Muscle layer of duodenum (tissue), 2 donors: ENCODE measurements around the gene UST.
"Not testable (repeated sequence)": the region's sequence is repeated elsewhere in the genome, so short reads cannot be mapped to it uniquely, and the experiment has no call there.

ENCODE experiments used
- H3K27ac ChIP-seq: one replicate; pipeline ENCODE4 v1.7.0; 2013; ENCODE audit warnings: mild to moderate bottlenecking, low read length
- H3K27me3 ChIP-seq: one replicate; pipeline ENCODE4 v1.7.0; 2013; ENCODE audit warnings: low read depth, mild to moderate bottlenecking, control low read depth, low read length
- H3K36me3 ChIP-seq, 2 donors: one replicate each; pipeline ENCODE4 v1.7.0; 2013; ENCODE audit warnings: low read length in 2 of 2, control low read depth in 1 of 2, mild to moderate bottlenecking in 1 of 2; ENCODE audit not compliant: insufficient read depth in 2 of 2, control insufficient read depth in 1 of 2
- H3K4me1 ChIP-seq, 2 donors: one replicate each; pipeline ENCODE4 v1.7.0; 2013; ENCODE audit warnings: low read length in 2 of 2, mild to moderate bottlenecking in 2 of 2, control low read depth in 1 of 2, moderate library complexity in 1 of 2; ENCODE audit not compliant: insufficient read depth in 2 of 2, control insufficient read depth in 1 of 2
- H3K4me3 ChIP-seq, 2 donors: one replicate each; pipeline ENCODE4 v1.7.0; 2013; ENCODE audit warnings: low read length in 2 of 2, low read depth in 1 of 2, mild to moderate bottlenecking in 1 of 2
- H3K9me3 ChIP-seq, 2 donors: one replicate each; pipeline ENCODE4 v1.7.0; 2013; ENCODE audit warnings: low read length in 2 of 2, control low read depth in 1 of 2, mild to moderate bottlenecking in 1 of 2; ENCODE audit not compliant: control insufficient read depth in 1 of 2
- donor health status: healthy.

The UST gene

DNA sequence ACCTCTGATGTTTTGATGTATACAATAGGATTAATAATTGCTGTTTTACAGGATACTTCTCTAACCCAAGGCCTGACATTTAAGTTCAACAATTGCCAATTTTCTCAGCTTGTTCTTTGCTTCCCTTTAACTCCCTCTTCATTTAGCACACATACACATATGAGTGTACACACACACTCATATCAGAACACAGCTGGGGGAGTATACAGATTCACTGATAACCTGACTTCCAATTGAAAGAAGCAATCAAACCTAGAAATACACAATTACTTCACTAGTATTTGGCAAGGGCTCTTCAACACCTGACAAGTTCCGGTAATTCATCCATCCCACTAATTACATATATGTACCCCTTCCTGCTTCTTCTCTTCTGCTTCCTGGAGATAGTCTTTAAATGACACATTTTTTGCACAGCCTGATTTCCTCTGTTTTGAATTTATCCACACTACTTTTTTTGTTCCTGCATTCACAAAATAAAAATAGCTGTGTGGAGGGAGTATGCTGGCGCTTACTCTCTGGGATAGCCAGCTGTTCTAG is 11.2 kb downstream of the UST start:
- Histone ChIP-seq H3K27ac (no peak overlapping the region), H3K4me3 (no peak overlapping the region), H3K9me3 (no peaks in the 10 kb centered on the region), H3K27me3 (no peaks in the 10 kb centered on the region), H3K4me1 (peaks cover 10 to 24% of the 10 kb centered on the region in 2 donors), H3K36me3 (no peaks in the 10 kb centered on the region)

DNA sequence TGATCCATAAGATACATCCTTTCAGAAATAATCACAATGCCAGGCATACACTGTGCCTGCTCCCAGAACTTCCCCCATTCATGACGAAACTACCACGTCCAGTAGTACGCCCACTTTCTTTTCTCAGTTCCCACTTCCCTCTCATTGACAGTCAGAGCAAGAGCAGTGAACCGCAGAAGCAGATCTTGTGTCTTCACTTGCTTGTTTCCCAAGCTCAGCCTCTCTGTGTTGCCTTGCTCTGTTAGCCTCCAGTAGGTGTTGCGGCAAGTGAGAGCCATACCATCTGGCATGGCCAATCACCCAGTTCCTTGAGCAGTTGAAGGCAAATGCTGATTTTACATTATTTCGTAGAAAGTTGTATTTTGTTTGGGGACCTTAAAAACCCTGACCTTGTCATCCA is 11.7 kb downstream of the UST start:
- no peaks in the 10 kb centered on the region for H3K9me3 ChIP-seq
- peaks cover 10 to 24% of the 10 kb centered on the region in 2 donors for H3K4me1 ChIP-seq
- H3K36me3 ChIP-seq: no peaks in the 10 kb centered on the region
- H3K27me3 ChIP-seq: no peaks in the 10 kb centered on the region
- no peak overlapping the region for H3K27ac ChIP-seq
- H3K4me3 ChIP-seq: no peak overlapping the region

GRCh38 chr6:148760258-148760534 is 13.4 kb downstream of the UST start:
- Histone ChIP-seq H3K9me3 (no peaks in the 10 kb centered on the region), H3K36me3 (no peaks in the 10 kb centered on the region), H3K27me3 (no peaks in the 10 kb centered on the region), H3K27ac (peak overlapping the region; percentile 52), H3K4me1 (peaks cover 10 to 24% of the 10 kb centered on the region in 2 donors), H3K4me3 (no peak overlapping the region)

DNA sequence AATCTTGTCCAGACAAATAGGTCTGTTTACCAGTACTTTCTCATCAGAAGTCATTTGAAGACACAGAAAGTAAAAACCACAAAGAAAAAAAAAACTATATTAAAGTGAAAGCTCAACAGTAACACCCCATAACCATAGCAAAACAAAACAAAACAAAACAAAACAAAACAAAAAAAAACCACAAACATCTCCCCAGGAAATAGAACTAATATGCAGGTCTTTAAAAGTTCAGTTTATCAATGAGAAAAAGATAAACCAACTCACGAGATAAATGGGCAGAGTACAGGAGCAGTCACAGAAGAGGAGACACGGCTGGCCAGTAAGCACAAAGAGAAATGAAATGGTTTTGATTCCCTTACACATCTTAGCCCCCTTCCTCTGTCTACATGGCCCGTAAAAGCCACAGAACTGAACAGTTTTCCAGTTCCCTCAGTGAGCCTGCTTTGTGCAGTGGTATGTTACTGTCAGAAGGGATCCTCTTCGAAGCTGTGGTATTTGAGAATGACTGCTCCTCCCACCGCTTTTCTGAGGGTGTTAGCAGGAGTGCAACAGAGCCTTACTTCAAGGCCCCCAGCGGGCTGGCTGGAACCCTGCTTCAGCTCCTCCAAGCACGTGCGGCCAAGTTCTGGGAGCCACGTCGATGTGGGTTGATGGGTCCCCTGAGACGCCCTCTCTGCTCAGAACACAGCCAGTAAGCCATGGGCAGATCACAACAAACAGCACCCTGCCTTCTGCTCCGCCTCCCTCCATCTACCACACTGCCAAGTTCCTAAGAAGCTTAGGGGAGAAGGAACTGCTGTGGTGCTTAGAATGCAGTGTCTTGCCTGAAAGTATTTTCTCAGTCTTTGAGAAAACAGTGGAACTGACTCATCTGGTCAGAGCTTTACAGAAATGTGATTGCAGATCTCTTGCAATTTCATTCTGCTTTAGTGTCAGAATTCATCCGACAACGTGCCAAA is 14.0 kb downstream of the UST start:
- Histone ChIP-seq H3K27me3 (no peaks in the 10 kb centered on the region), H3K36me3 (no peaks in the 10 kb centered on the region), H3K9me3 (no peaks in the 10 kb centered on the region), H3K27ac (peak overlapping the region; percentile 52), H3K4me3 (peak overlapping the region; percentile 34 to 43), H3K4me1 (peaks cover 10 to 24% of the 10 kb centered on the region in 2 donors)

DNA sequence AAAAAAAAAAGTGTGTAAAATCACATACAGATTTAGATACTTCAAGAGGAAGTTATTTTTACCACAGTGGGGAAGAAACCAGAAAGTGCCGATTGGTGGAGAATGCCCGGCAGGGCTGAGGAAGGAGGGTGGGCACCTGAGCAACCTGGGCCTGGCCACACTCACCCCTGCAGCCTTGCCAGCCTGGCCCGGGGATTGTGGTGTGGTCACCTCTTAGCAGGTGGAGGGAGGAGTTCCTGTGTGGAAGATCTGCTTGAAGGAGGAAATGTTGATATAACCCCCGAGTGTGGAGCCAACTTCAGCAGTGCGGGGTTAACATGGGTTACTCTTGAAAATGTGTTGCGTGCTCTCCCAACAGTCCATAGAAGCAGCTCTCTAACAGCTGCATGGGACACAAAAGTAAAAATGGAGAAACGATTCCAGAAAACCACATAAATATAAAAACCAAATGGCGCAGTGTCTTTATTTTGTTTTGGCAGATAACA is 14.7 kb downstream of the UST start:
- peak overlapping the region; percentile 52 for H3K27ac ChIP-seq
- peaks cover 10 to 23% of the 10 kb centered on the region in 2 donors for H3K4me1 ChIP-seq
- no peaks in the 10 kb centered on the region for H3K9me3 ChIP-seq
- peak overlapping the region; percentile 34 to 43 for H3K4me3 ChIP-seq
- H3K27me3 ChIP-seq: no peaks in the 10 kb centered on the region
- H3K36me3 ChIP-seq: no peaks in the 10 kb centered on the region

GRCh38 chr6:148762231-148762630 is 15.4 kb downstream of the UST start:
- H3K36me3 ChIP-seq: no peaks in the 10 kb centered on the region
- peaks cover 10 to 19% of the 10 kb centered on the region in 2 donors for H3K4me1 ChIP-seq
- no peak overlapping the region for H3K4me3 ChIP-seq
- no peak overlapping the region for H3K27ac ChIP-seq
- H3K27me3 ChIP-seq: no peaks in the 10 kb centered on the region
- no peaks in the 10 kb centered on the region for H3K9me3 ChIP-seq

DNA sequence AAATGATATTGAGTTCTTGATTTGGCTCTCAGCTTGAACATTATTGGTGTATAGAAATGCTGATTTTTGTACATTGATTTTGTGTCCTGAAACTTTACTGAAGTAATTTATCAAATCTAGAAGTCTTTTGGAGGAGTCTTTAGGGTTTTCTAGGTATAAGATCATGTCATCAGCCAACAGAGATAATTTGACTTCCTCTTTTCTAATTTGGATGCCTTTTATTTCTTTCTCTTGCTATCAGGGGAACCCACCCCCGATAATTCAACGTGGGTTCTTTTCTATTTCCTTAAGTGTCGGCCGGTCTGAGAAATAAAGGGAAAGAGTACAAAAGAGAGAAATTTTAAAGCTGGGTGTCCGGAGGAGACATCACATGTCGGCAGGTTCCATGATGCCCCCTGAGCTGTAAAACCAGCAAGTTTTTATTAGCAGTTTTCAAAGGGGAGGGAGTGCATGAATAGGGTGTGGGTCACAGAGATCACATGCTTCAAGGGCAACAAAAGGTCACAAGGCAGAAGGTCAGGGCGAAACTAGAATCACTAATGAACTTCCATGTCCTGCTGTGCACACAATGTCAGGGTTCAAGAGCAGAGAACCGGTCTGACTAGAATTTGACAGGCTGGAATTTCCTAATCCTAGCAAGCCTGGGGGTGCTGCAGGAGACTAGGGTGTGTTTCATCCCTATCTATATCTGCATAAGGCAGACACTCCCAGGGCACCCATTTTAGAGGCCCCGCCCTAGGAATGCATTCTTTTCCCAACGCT is 17.6 kb downstream of the UST start:
- H3K27ac ChIP-seq, H3K27me3 ChIP-seq, H3K4me3 ChIP-seq, H3K9me3 ChIP-seq, H3K36me3 ChIP-seq: not testable (repeated sequence)
- H3K4me1 ChIP-seq: peaks cover 10 to 19% of the 10 kb centered on the region in 2 donors

DNA sequence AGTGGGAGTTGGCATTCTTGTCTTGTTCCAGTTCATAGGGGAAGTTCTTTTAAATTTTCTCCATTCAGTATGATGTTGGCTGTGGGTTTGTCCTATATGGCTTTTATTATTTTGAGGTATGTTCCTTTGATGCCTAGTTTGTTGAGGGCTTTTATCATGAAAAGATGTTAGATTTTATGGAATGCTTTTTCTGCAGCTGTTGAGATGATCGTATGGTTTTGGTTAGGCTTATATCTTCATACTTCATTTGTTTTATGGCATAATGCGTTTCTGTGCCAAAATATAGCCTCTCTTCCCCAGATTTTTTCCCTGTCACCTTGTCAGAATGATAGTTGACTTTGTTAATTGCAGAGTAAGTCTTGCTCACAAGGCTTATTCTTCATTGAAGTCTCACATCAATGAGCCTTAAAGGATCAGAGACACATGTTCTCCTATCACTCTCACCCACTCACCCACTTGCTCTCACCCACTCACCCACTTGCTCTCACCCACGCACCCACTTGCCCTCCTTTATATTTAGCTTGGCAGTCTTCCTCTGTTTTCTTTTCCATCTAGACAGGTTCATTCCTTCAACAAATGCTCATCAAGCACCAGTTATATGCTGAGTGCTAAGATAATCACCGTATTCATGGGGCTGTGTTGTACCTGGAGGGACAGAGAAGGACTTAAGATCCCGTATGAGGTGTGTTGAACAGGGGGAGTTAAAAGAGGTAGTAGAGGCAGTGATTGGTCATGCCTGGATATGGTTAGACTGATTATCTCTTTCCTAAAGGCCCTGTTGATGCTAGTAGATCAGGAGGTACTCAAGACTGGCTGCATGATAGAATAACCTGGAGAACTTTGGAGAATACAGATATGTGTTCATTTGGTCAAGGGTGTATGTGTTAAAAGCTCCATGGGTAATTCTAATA is 19.3 kb downstream of the UST start:
- peaks cover 6 to 23% of the 10 kb centered on the region in 2 donors for H3K4me1 ChIP-seq
- H3K27ac ChIP-seq: no peak overlapping the region
- no peaks in the 10 kb centered on the region for H3K36me3 ChIP-seq
- no peaks in the 10 kb centered on the region for H3K9me3 ChIP-seq
- H3K27me3 ChIP-seq: no peaks in the 10 kb centered on the region
- H3K4me3 ChIP-seq: no peak overlapping the region

- Histone ChIP-seq H3K36me3 (no peaks in the 10 kb centered on the region), H3K4me1 (peaks cover 0 to 11% of the 10 kb centered on the region in 2 donors), H3K4me3 (no peak overlapping the region), H3K27ac (no peak overlapping the region), H3K27me3 (no peaks in the 10 kb centered on the region), H3K9me3 (no peaks in the 10 kb centered on the region)
Observed at GRCh38 chr6:148768646-148769270, 21.9 kb downstream of the UST start.

DNA sequence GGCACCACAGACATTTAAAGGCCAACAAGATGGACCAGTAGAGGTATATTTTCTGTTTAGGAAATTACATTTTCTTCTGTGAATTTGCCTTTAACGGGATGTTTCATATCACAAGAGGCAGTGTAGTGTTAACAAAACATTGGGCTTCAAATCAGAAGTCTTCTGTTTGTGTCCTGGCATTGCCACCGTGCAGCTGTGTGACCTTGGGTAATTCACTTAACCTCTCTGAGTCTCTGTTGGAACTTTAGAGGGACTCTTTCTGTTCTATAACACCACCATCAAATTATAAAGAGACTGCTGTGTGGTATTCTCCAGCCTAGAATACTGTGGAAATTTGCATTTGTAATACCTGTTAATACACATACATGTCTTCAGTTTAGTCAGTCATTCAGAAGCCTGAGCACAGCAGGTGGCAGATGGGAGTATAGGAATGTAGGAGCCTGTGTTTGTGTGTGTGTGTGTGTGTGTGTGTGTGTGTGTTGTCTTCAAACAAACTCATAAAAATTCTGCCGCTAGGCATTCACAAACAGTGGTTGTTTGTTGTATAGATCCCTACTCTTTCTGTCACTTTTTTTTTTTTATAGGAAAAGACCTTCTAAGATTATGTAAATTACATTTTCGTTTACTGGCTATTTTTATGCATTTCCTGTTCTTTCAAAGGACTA is 22.6 kb downstream of the UST start:
- Histone ChIP-seq H3K4me3 (no peak overlapping the region), H3K9me3 (no peaks in the 10 kb centered on the region), H3K27ac (no peak overlapping the region), H3K36me3 (no peaks in the 10 kb centered on the region), H3K27me3 (no peaks in the 10 kb centered on the region), H3K4me1 (peaks cover 0 to 11% of the 10 kb centered on the region in 2 donors)
